ENCODE data around the gene MTCL1. TPM values are rescaled to one million over a fixed set of nuclear protein-coding genes. Genes with fewer than 3 reads are reported as not detected.

The MTCL1 gene
- total RNA-seq, 1 experiment from 2014 or later = 11.6 TPM

DNA sequence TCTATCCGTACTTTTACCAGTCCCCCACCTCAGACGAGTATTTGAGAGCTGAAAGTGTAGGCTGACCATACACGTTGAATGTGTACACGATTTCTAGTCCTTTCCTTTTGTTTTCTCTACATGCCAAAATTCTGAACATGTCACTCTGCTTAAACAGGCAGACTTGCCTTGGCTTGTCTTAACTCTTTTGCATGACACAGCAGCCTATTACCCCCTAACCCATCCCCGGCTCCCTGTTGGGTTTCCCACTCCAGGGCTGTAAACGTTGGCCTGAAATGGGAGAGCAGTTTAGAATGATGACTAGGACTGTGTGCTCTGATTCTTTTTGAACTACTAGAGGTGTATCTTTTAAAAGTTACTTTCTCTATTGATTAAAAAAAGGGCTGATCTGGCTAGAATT is 19.1 kb downstream of the MTCL1 start:
- no peak for DNase-seq (ENCODE audit: unreplicated experiment)
- intact Hi-C loops (cut with micrococcal nuclease) = no loop called here
- Mint-ChIP-seq H3K27me3 (ENCODE audit: insufficient read depth, unreplicated experiment) (no peaks in the 10 kb centered on the region), H3K4me3 (ENCODE audit: unreplicated experiment) (no peak overlapping the region), H3K36me3 (ENCODE audit: insufficient read depth, unreplicated experiment) (no peaks in the 10 kb centered on the region), H3K9me3 (ENCODE audit: unreplicated experiment) (no peaks in the 10 kb centered on the region), H3K27ac (ENCODE audit: low read depth, unreplicated experiment) (peak overlapping the region; percentile 94), H3K4me1 (ENCODE audit: insufficient read depth, unreplicated experiment) (peaks cover 38% of the 10 kb centered on the region)
- TF ChIP-seq, protein P1, sequence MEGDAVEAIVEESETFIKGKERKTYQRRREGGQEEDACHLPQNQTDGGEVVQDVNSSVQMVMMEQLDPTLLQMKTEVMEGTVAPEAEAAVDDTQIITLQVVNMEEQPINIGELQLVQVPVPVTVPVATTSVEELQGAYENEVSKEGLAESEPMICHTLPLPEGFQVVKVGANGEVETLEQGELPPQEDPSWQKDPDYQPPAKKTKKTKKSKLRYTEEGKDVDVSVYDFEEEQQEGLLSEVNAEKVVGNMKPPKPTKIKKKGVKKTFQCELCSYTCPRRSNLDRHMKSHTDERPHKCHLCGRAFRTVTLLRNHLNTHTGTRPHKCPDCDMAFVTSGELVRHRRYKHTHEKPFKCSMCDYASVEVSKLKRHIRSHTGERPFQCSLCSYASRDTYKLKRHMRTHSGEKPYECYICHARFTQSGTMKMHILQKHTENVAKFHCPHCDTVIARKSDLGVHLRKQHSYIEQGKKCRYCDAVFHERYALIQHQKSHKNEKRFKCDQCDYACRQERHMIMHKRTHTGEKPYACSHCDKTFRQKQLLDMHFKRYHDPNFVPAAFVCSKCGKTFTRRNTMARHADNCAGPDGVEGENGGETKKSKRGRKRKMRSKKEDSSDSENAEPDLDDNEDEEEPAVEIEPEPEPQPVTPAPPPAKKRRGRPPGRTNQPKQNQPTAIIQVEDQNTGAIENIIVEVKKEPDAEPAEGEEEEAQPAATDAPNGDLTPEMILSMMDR (IDR thresholded peaks at IDR 0.05; ENCODE audit: unreplicated experiment) = no peak
- BruUV-seq (replicated peaks) = no TSS peak
- ChIA-PET POLR2A (interaction anchor here (1.4 to 2.0 kb wide), 3 partner anchors 12 to 76 kb away, joined by 4 to 8 read pairs (median 6); no protein-coding TSS in a partner anchor), CTCF (interaction anchor here (0.8 to 1.3 kb wide), 2 partner anchors 73 to 263 kb away, joined by 4 to 8 read pairs; no protein-coding TSS in a partner anchor)

DNA sequence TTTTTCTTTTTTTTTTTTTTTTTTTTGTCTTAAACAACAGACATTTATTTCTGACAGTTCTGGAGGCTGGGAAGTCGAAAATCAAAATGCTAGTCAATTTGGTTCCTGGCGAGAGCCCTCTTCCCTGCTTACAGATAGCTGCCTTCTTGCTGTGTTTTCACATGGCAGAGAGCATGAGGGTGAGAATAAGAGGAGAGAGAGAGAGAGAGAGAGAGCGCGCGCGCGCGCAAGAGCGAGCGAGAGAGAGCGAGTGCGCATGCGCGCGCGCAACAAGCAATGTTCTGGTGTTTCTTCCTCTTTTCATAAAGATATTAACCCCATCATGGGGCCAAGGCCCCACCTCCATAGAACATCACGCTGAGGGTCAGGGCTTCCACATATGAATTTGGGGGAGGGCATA is 20.9 kb downstream of the MTCL1 start:
- Mint-ChIP-seq H3K4me1 (ENCODE audit: insufficient read depth, unreplicated experiment) (peaks cover 36% of the 10 kb centered on the region), H3K27ac (ENCODE audit: low read depth, unreplicated experiment) (no peak overlapping the region), H3K4me3 (ENCODE audit: unreplicated experiment) (no peak overlapping the region), H3K36me3 (ENCODE audit: insufficient read depth, unreplicated experiment) (no peaks in the 10 kb centered on the region), H3K27me3 (ENCODE audit: insufficient read depth, unreplicated experiment) (no peaks in the 10 kb centered on the region), H3K9me3 (ENCODE audit: unreplicated experiment) (no peaks in the 10 kb centered on the region)
- intact Hi-C loops (cut with micrococcal nuclease) = no loop called here
- ChIA-PET POLR2A (interaction anchor here (2.0 kb wide), 1 partner anchor 14 kb away, joined by 6 read pairs; no protein-coding TSS in a partner anchor), CTCF (interaction anchor here (1.0 to 1.4 kb wide), 2 partner anchors 10 kb away, joined by 4 to 7 read pairs; no protein-coding TSS in a partner anchor)
- BruUV-seq (replicated peaks) = no TSS peak
- TF ChIP-seq, protein P1 (IDR thresholded peaks at IDR 0.05; ENCODE audit: unreplicated experiment) = no peak
- DNase-seq (ENCODE audit: unreplicated experiment) = no peak

DNA sequence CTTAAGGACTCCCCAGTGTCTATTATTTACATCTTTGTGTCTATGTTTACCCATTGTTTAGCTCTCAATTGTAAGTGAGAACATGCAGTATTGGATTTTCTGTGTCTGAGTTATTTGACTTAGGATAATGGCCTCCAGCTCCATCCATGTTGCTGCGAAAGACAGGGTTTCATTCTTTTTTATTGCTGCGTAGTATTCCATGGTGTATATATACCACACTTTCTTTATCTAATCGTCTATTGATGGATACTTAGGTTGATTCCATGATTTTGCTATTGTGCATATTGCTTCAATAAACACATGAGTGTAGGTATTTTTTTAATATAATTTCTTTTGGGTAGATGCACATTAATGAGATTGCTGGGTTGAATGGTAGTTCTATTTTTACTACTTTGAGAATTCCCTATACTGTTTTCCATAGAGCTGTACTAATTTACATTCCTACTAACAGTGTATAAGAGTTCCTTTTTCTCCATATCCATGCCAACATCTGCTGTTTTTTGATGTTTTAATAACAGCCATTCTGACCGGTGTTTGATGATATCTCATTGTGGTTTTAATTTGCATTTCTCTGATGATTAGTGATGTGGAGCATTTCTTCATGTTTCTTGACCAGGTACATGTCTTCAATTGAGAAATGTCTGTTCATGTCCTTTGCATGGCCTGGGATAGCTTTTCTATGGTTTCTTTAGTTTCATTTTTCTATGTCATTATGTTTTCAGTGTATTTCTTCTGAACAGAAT is 21.8 kb downstream of the MTCL1 start:
- no peaks in the 10 kb centered on the region for H3K9me3 Mint-ChIP-seq (ENCODE audit: unreplicated experiment)
- intact Hi-C loops (cut with micrococcal nuclease) = no loop called here
- H3K4me1 Mint-ChIP-seq (ENCODE audit: insufficient read depth, unreplicated experiment) = peaks cover 28% of the 10 kb centered on the region
- no peak for DNase-seq (ENCODE audit: unreplicated experiment)
- no peaks in the 10 kb centered on the region for H3K36me3 Mint-ChIP-seq (ENCODE audit: insufficient read depth, unreplicated experiment)
- ChIA-PET CTCF (interaction anchor here (0.7 to 1.0 kb wide), 3 partner anchors 9 to 255 kb away, joined by 3 to 5 read pairs (median 4); no protein-coding TSS in a partner anchor), POLR2A (interaction anchor here (1.1 kb wide), 1 partner anchor 22 kb away, joined by 4 read pairs; the partner anchor contains the start of gene MTCL1)
- TF ChIP-seq, protein P1 (IDR thresholded peaks at IDR 0.05; ENCODE audit: unreplicated experiment) = no peak
- H3K27ac Mint-ChIP-seq (ENCODE audit: low read depth, unreplicated experiment) = peak overlapping the region; percentile 77
- no TSS peak for BruUV-seq (replicated peaks)
- no peak overlapping the region for H3K4me3 Mint-ChIP-seq (ENCODE audit: unreplicated experiment)
- no peaks in the 10 kb centered on the region for H3K27me3 Mint-ChIP-seq (ENCODE audit: insufficient read depth, unreplicated experiment)

DNA sequence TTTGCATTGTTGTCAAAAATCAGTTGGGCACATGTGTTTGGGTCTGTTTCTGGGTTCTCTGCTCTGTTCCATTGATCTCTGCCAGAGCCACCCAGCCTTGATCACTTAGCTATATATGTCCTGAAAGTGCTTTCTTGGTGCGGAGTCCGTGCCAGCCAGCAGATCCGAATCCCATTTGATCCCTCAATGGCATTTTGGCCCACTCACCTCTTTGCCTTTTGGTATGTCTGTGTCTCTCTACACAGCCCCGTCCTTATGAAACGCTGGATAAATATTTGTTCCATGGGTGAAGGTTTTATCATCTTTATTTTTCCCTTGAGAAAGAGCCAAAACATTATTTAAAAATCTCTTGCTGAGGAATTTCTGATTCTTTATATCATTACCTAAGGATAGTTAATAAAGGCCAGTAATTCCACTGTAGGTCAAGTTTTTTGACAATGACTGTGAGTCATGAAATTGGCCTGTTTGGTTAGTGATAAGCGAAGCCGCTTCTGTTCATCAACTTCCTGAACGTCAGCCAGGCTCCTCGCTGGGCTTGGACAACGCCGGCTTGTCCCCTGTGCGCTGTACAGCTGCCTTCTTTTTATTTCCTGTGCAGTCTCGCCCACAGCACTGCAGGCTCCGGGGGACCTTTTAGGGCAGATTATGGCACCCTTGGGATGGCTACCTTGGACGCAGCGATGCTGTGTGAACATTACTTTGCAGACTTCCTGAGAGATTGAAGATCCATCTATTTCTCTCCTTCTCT is 24.9 kb downstream of the MTCL1 start:
- BruUV-seq (replicated peaks) = no TSS peak
- H3K27ac Mint-ChIP-seq (ENCODE audit: low read depth, unreplicated experiment) = no peak overlapping the region
- TF ChIP-seq, protein P1 (IDR thresholded peaks at IDR 0.05; ENCODE audit: unreplicated experiment) = no peak
- no peaks in the 10 kb centered on the region for H3K27me3 Mint-ChIP-seq (ENCODE audit: insufficient read depth, unreplicated experiment)
- no peaks in the 10 kb centered on the region for H3K36me3 Mint-ChIP-seq (ENCODE audit: insufficient read depth, unreplicated experiment)
- ChIA-PET POLR2A (interaction anchor here (0.6 kb wide), 1 partner anchor 13 kb away, joined by 3 read pairs; no protein-coding TSS in a partner anchor), CTCF (no interaction called here)
- H3K9me3 Mint-ChIP-seq (ENCODE audit: unreplicated experiment) = no peaks in the 10 kb centered on the region
- H3K4me1 Mint-ChIP-seq (ENCODE audit: insufficient read depth, unreplicated experiment) = peaks cover 5% of the 10 kb centered on the region
- intact Hi-C loops (cut with micrococcal nuclease) = no loop called here
- H3K4me3 Mint-ChIP-seq (ENCODE audit: unreplicated experiment) = no peak overlapping the region
- DNase-seq (ENCODE audit: unreplicated experiment) = peak; percentile 50
